ENCODE results near the gene TPCN2. TPM values are rescaled to one million over a fixed set of nuclear protein-coding genes. Genes with fewer than 3 reads are reported as not detected.

The TPCN2 gene
- total RNA-seq, 1 donor from 2014 or later = 14.2 TPM

DNA sequence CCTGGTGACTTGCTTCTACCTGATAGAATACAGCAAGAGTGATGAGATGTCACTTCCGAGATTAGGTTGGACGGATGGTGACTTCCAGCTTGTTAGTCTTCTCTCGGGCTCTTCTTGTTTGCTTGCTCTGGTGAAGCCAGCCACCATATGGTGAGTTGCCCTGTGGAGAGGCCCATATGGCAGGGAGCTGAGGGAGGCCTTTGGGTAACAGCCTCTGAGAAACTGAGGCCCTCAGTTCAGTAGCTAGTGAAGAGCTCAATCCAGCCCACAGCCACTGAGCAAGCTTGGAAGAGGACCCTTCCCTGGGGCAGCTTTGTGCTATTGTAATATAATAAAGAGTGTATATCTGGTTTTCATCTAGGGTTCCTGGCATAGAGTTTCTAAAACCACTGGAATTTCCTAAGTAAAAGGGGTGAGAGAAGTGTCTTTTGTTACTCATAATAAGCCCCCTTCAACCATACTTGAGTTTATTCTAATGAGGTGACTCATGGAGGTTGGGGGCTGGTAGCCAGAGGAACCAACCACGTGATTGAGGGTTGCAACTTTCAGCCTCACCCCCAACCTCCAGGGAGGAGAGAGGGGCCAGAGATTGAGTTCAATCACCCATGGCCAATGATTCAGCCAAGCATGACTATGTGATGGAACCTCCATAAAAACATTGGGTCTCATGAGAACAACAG is 8.0 kb upstream of the TPCN2 start:
- no peak for DNase-seq (ENCODE audit: low read depth, low spot score)
- Mint-ChIP-seq H3K4me3 (no peak overlapping the region), H3K4me1 (peaks cover 14% of the 10 kb centered on the region), H3K27me3 (ENCODE audit: low read depth) (peaks cover 3% of the 10 kb centered on the region), H3K9me3 (no peaks in the 10 kb centered on the region), H3K36me3 (ENCODE audit: low read depth) (no peaks in the 10 kb centered on the region), H3K27ac (ENCODE audit: unreplicated experiment) (no peak overlapping the region)
- TF ChIP-seq, protein P1, sequence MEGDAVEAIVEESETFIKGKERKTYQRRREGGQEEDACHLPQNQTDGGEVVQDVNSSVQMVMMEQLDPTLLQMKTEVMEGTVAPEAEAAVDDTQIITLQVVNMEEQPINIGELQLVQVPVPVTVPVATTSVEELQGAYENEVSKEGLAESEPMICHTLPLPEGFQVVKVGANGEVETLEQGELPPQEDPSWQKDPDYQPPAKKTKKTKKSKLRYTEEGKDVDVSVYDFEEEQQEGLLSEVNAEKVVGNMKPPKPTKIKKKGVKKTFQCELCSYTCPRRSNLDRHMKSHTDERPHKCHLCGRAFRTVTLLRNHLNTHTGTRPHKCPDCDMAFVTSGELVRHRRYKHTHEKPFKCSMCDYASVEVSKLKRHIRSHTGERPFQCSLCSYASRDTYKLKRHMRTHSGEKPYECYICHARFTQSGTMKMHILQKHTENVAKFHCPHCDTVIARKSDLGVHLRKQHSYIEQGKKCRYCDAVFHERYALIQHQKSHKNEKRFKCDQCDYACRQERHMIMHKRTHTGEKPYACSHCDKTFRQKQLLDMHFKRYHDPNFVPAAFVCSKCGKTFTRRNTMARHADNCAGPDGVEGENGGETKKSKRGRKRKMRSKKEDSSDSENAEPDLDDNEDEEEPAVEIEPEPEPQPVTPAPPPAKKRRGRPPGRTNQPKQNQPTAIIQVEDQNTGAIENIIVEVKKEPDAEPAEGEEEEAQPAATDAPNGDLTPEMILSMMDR (conservative IDR thresholded peaks at IDR 0.05) = no peak

DNA sequence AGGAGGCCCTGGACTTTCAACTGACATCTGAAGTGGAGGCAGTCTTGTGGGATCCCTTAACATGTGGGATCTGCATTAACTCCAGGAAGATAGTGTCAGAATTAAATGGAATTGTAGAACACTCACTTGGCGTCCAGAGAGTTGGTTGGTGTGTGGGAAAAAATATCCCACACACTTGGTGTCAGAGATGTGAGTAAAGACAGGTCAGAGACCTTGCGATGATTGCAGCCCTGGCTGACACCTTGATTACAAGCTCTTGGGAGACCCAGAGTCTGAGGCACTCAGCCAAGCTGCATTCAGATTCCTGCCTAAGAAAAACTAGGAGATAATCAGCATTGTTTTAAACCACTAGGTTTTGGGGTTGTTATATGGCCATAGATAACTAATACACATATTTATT is 7.2 kb upstream of the TPCN2 start:
- H3K9me3 Mint-ChIP-seq = no peaks in the 10 kb centered on the region
- H3K27me3 Mint-ChIP-seq (ENCODE audit: low read depth) = peaks cover 3% of the 10 kb centered on the region
- H3K4me1 Mint-ChIP-seq = peaks cover 14% of the 10 kb centered on the region
- no peak overlapping the region for H3K4me3 Mint-ChIP-seq
- no peak for DNase-seq (ENCODE audit: low read depth, low spot score)
- no peaks in the 10 kb centered on the region for H3K36me3 Mint-ChIP-seq (ENCODE audit: low read depth)
- H3K27ac Mint-ChIP-seq (ENCODE audit: unreplicated experiment) = no peak overlapping the region
- TF ChIP-seq, protein P1 (conservative IDR thresholded peaks at IDR 0.05) = no peak

DNA sequence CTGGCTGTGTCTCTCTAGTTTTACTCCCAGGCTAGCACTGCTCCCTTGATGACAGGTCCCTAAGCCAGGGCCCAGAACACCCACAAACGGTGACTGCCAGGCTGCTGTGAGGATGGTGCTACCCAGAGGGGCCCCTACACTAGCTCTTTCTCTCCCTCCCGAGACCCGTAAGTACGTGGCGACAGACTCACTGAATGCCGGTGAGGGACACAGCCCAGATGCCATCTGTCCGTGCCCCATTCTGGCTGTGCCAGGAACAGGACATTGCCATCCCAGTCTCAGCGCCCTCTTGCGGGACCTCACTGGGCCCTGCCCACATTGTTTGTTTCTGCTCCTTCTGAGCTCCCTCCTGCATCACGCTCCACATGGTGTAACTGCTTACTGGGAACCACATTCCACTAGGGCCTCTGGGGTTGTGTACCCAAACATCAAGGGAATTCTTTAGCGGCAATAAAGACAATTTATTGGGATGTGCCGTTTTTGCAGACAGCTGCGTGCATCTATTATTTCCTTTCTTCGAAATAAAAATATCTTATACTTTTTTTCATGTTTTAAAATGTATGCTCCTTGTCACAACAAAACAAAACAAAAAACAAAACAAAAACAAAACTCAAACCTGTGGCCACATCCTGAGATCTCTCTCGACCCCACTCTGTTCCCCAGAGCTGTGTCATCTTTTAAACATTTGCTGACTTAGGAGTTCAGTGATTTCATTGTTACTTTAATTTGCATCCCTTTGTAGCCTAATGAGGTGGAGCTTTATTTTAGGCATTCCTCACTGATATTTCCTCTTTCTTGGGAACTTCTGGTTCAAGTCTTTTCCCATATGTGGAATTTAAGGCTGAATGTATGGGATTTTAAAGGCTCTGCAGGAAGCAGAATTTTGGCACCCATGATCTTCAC is 4.4 kb upstream of the TPCN2 start:
- TF ChIP-seq, protein P1 (conservative IDR thresholded peaks at IDR 0.05) = peak; percentile 51
- Mint-ChIP-seq H3K4me3 (no peak overlapping the region), H3K4me1 (peaks cover 22% of the 10 kb centered on the region), H3K36me3 (ENCODE audit: low read depth) (no peaks in the 10 kb centered on the region), H3K9me3 (no peaks in the 10 kb centered on the region), H3K27ac (ENCODE audit: unreplicated experiment) (no peak overlapping the region), H3K27me3 (ENCODE audit: low read depth) (peaks cover 3% of the 10 kb centered on the region)
- DNase-seq (ENCODE audit: low read depth, low spot score) = peak; percentile 48

DNA sequence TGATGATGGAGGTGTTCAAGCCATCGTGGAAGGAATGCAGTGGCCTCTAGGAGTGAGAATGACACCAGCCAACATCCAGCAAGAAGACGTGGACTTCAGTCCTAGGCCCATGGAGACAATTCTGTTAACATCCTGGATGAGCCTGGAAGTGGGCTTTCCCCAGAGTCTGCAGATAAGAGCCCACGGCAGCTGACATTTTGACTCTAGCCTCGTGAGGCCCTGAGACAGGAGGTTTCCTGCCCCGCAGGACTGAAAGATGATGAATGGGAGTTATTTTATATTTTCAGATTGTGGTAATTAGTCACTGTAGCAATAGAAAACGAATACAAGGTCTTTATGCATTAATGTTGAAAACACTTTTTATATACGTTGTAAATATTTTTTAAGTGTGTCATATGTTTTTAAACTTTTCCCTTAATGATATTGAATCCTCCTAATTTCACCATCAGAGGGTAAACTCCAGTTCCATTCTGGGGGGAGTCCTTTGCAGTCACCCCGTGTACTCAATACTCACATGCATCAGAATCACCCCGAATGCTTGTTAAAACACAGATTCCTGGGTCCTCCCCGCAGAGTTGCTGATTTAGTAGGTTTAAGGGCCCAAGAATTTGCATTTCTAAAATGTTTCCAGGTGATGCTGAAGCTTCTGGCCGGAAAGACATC is 570 bp upstream of the TPCN2 start:
- H3K9me3 Mint-ChIP-seq = no peaks in the 10 kb centered on the region
- no peak overlapping the region for H3K27ac Mint-ChIP-seq (ENCODE audit: unreplicated experiment)
- H3K4me3 Mint-ChIP-seq = peak overlapping the region; percentile 82
- H3K27me3 Mint-ChIP-seq (ENCODE audit: low read depth) = peaks cover 1% of the 10 kb centered on the region
- H3K4me1 Mint-ChIP-seq = peaks cover 40% of the 10 kb centered on the region
- DNase-seq (ENCODE audit: low read depth, low spot score) = no peak
- H3K36me3 Mint-ChIP-seq (ENCODE audit: low read depth) = no peaks in the 10 kb centered on the region
- TF ChIP-seq, protein P1 (conservative IDR thresholded peaks at IDR 0.05) = no peak

DNA sequence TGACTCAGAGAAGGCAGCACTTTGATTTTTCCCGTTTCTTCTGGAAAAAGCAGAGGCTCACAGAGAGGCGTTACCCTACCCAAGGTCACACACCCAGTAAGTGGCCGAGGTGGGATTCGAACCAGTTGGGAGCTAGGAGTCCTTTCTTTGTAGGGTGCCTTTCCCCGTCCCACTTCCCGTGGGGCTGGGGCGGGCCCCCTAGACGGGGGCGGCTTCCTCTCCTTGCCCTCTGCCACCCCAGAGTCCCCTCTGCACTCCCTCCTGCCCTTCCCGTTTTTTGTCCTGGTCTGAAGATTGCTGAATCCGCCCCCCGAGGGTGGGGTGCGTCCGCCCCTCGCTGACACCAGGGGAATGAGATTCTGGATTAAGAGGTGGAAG is 747 bp downstream of the TPCN2 start:
- peaks cover 35% of the 10 kb centered on the region for H3K4me1 Mint-ChIP-seq
- TF ChIP-seq, protein P1 (conservative IDR thresholded peaks at IDR 0.05) = no peak
- no peak overlapping the region for H3K27ac Mint-ChIP-seq (ENCODE audit: unreplicated experiment)
- H3K9me3 Mint-ChIP-seq = no peaks in the 10 kb centered on the region
- no peak for DNase-seq (ENCODE audit: low read depth, low spot score)
- H3K4me3 Mint-ChIP-seq = peak overlapping the region; percentile 77
- no peaks in the 10 kb centered on the region for H3K27me3 Mint-ChIP-seq (ENCODE audit: low read depth)
- H3K36me3 Mint-ChIP-seq (ENCODE audit: low read depth) = no peaks in the 10 kb centered on the region

All from neural crest cell (in vitro differentiated cells).